Thoracic aorta (tissue), 2 donors: ENCODE results near the gene ABHD14A. TPM values are rescaled to one million over a fixed set of nuclear protein-coding genes. Genes with fewer than 3 reads are reported as not detected.

Experiments
- ATAC-seq: fragments of 150-250 bp; one replicate; pipeline ENCODE4 v1.8.0; 2017; ENCODE audit warnings: low read depth; ENCODE audit not compliant: insufficient number of reproducible peaks, low FRiP score
- DNase-seq: peaks from one replicate; pipeline ENCODE4 v3.0.0-alpha.2; 2020; ENCODE audit warnings: low spot score
- H3K27ac ChIP-seq, 2 donors: fragments of 200-600 bp; sonication (generic); 1 replicate in 1 of 2; 2 replicates in 1 of 2; pipeline ENCODE4 v1.5.1; 2016; ENCODE audit warnings: mild to moderate bottlenecking in 2 of 2, moderate library complexity in 2 of 2
- H3K27me3 ChIP-seq: fragments of 200-600 bp; sonication (generic); replicated peaks from 2 replicates; pipeline ENCODE4 v1.6.0; 2016; ENCODE audit warnings: mild to moderate bottlenecking; ENCODE audit not compliant: insufficient read depth
- H3K36me3 ChIP-seq: fragments of 200-600 bp; sonication (generic); one replicate; pipeline ENCODE4 v1.5.1; 2016
- H3K4me1 ChIP-seq, 2 donors: fragments of 200-600 bp; sonication (generic); 1 replicate in 1 of 2; 2 replicates in 1 of 2; pipeline versions ENCODE4 v1.5.1 to v1.6.0; 2016; ENCODE audit warnings: low read depth in 2 of 2, mild to moderate bottlenecking in 1 of 2; ENCODE audit not compliant: control insufficient read depth in 1 of 2
- H3K4me3 ChIP-seq: fragments of 200-600 bp; sonication (generic); 2 replicates; pipeline ENCODE4 v1.5.1; 2016; ENCODE audit warnings: mild to moderate bottlenecking
- H3K9me3 ChIP-seq: fragments of 200-600 bp; sonication (generic); 2 replicates; pipeline ENCODE4 v1.5.1; 2016
- total RNA-seq, 2 donors: library from RNA; depleted of rRNA; stranded (reverse); fragments of >200 nt; gene quantifications; one replicate each; pipeline versions ENCODE4 v1.1.0 to v1.2.3, GENCODE V29; 2016
- TF ChIP-seq, protein P1 (sequence below): fragments of 200-600 bp; sonication (generic); IDR thresholded peaks from one replicate; pipeline ENCODE4 v1.5.1; 2019; ENCODE audit warnings: antibody characterized with exemption

The ABHD14A gene
- total RNA-seq, 2 donors from 2014 or later = 9.7 to 24.0 TPM

DNA sequence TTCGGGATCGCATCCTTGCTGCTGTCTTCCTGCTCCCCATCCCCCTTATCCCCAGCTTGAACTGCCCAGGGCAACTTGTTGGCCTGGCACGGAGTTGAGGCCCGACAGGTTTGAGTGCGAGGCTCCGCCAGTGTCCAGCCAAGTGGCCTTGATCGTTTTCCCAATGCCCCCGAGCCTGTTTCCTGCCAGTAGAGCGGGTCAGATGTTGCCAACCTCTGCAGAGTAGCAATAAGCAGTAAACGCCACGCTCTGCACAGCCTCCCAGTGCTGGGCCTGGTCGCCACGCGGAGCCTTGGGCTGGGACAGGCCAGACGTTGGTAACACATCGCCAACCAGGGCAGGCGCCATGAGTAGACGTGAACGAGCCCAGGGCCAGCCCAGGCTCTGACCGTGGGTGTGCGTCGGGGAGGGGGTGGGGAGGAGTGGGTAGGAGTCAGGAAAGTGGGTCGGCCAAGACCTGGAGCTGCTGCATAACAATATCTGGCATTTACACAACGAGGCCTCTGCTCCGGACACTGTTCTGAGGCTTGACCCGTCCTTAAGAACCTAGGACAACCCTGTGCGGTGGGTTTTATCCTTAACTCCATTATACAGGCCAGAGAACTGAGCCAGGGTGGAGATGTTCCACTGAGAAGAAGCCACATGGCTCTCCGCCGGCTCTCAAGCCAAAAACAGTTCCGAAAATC, 444 bp upstream of the ABHD14A start:
- Histone ChIP-seq H3K27ac (peak overlapping the region; percentile 96), H3K4me3 (peak overlapping the region; percentile 92), H3K27me3 (no peaks in the 10 kb centered on the region), H3K4me1 (peaks cover 5 to 25% of the 10 kb centered on the region in 2 donors), H3K9me3 (no peaks in the 10 kb centered on the region), H3K36me3 (no peaks in the 10 kb centered on the region)
- DNase-seq (no peak), ATAC-seq (peak; percentile 9)
- TF ChIP-seq, protein P1, sequence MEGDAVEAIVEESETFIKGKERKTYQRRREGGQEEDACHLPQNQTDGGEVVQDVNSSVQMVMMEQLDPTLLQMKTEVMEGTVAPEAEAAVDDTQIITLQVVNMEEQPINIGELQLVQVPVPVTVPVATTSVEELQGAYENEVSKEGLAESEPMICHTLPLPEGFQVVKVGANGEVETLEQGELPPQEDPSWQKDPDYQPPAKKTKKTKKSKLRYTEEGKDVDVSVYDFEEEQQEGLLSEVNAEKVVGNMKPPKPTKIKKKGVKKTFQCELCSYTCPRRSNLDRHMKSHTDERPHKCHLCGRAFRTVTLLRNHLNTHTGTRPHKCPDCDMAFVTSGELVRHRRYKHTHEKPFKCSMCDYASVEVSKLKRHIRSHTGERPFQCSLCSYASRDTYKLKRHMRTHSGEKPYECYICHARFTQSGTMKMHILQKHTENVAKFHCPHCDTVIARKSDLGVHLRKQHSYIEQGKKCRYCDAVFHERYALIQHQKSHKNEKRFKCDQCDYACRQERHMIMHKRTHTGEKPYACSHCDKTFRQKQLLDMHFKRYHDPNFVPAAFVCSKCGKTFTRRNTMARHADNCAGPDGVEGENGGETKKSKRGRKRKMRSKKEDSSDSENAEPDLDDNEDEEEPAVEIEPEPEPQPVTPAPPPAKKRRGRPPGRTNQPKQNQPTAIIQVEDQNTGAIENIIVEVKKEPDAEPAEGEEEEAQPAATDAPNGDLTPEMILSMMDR = peak; percentile 29

- Histone ChIP-seq H3K4me3 (peak overlapping the region; percentile 92), H3K27me3 (no peaks in the 10 kb centered on the region), H3K9me3 (no peaks in the 10 kb centered on the region), H3K4me1 (peaks cover 5 to 25% of the 10 kb centered on the region in 2 donors), H3K27ac (peak overlapping the region; percentile 96), H3K36me3 (no peaks in the 10 kb centered on the region)
- DNase-seq (peak; percentile 45), ATAC-seq (no peak)
- TF ChIP-seq, protein P1 = no peak
These were observed 1.1 kb downstream of the ABHD14A start for GRCh38 chr3:51975852-51976549.

- no peak overlapping the region for H3K27ac ChIP-seq
- H3K9me3 ChIP-seq = no peaks in the 10 kb centered on the region
- H3K36me3 ChIP-seq = no peaks in the 10 kb centered on the region
- TF ChIP-seq, protein P1 = no peak
- DNase-seq = no peak
- ATAC-seq = no peak
- peaks cover 13 to 33% of the 10 kb centered on the region in 2 donors for H3K4me1 ChIP-seq
- H3K27me3 ChIP-seq = no peaks in the 10 kb centered on the region
- no peak overlapping the region for H3K4me3 ChIP-seq
These were observed 2.7 kb downstream of the ABHD14A start for GRCh38 chr3:51977446-51978142.

DNA sequence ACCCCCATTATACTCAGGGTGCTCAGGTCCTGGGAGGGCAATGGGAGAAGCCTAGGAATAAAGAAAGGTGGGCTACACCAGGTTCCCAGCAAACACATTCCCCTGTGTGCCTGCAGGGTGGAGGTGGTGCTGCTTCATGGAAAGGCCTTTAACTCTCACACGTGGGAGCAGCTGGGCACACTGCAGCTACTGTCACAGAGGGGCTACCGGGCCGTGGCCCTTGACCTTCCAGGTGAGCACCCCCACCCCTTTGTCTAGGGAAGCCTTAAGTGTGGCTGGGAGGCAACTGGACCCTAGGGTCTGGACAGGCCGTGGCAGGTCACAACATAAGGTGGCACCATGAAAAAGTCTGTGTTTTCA, 3.3 kb downstream of the ABHD14A start:
- Histone ChIP-seq H3K4me3 (no peak overlapping the region), H3K27me3 (no peaks in the 10 kb centered on the region), H3K4me1 (peaks cover 14 to 32% of the 10 kb centered on the region in 2 donors), H3K27ac (no peak overlapping the region), H3K9me3 (no peaks in the 10 kb centered on the region), H3K36me3 (no peaks in the 10 kb centered on the region)
- TF ChIP-seq, protein P1 = no peak
- DNase-seq = no peak
- no peak for ATAC-seq

GRCh38 chr3:51980253-51980652, 5.4 kb downstream of the ABHD14A start:
- ATAC-seq = no peak
- no peaks in the 10 kb centered on the region for H3K27me3 ChIP-seq
- H3K27ac ChIP-seq = no peak overlapping the region

More at GRCh38 chr3:51980253-51980652, 5.4 kb downstream of the ABHD14A start:
- TF ChIP-seq, protein P1 = no peak
- H3K36me3 ChIP-seq = no peaks in the 10 kb centered on the region
- peaks cover 15 to 29% of the 10 kb centered on the region in 2 donors for H3K4me1 ChIP-seq
- H3K9me3 ChIP-seq = no peaks in the 10 kb centered on the region
- H3K4me3 ChIP-seq = no peak overlapping the region
- no peak for DNase-seq
